ENCODE data around the gene ABCC6.

DNA sequence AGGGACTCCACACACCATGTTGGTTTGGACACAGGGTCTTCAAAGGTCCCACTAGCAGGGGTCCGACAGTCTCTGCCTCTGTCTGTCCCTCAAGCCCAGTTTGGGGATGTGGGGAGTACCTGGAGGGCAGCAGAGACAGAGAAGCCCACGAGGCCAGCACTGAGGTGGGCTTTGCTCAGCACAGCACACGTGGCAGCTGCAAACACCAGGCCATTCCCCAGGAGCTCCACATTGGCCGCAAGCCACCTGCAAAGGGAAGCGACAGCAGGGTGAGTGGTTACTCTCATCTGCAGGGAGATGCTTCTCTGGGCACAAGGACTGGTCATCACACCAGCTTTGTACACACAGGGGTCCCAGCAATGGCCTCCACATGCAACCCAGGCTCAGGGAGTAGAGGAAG lies 62.0 kb downstream of the ABCC6 start:
- TF ChIP-seq, protein P1, sequence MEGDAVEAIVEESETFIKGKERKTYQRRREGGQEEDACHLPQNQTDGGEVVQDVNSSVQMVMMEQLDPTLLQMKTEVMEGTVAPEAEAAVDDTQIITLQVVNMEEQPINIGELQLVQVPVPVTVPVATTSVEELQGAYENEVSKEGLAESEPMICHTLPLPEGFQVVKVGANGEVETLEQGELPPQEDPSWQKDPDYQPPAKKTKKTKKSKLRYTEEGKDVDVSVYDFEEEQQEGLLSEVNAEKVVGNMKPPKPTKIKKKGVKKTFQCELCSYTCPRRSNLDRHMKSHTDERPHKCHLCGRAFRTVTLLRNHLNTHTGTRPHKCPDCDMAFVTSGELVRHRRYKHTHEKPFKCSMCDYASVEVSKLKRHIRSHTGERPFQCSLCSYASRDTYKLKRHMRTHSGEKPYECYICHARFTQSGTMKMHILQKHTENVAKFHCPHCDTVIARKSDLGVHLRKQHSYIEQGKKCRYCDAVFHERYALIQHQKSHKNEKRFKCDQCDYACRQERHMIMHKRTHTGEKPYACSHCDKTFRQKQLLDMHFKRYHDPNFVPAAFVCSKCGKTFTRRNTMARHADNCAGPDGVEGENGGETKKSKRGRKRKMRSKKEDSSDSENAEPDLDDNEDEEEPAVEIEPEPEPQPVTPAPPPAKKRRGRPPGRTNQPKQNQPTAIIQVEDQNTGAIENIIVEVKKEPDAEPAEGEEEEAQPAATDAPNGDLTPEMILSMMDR (IDR thresholded peaks at IDR 0.05; ENCODE audit: insufficient read depth, low read depth, low read length): no peak
- no peak for TF ChIP-seq EZH2 (IDR thresholded peaks at IDR 0.05; ENCODE audit: insufficient read depth, low read length)

Data from astrocyte (in vitro differentiated cells and primary cell).